D721Med (cell line): ENCODE data around the gene VPS45.

ENCODE experiments used
- DNase-seq: peaks from one replicate; pipeline ENCODE4 v3.0.0; 2011; ENCODE audit warnings: low spot score; ENCODE audit not compliant: insufficient read length
- FAIRE-seq: peaks from 2 replicates; lab custom pipeline; 2011; peaks lifted over from hg19 to GRCh38; lab: Jason Lieb, UNC
- TF ChIP-seq, protein P1 (sequence below): IDR thresholded peaks from 2 replicates; pipeline ENCODE4 v1.5.1; 2012; ENCODE audit warnings: mild to moderate bottlenecking, control low read depth; ENCODE audit not compliant: insufficient read depth; ENCODE audit errors: missing control alignments

The VPS45 gene

DNA sequence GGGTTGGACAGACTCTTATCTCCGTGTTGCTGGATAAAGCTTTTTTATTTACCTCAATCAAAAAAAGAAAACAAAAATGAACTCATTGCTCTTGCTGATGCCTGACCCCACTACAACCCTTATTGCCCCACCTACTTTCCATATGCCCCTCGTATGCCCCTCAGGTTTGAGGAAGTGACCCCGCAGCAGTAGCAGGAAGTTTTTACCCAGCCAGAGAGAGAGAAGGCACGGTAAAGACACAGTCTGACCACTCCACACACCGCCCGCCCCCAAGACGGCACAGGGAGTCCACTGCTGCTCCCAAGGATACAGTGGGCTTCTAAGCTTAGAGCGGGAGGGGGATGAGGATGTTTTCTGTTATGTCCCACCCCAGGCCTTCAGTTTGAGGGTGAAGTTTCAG, 92.0 kb downstream of the VPS45 start:
- TF ChIP-seq, protein P1, sequence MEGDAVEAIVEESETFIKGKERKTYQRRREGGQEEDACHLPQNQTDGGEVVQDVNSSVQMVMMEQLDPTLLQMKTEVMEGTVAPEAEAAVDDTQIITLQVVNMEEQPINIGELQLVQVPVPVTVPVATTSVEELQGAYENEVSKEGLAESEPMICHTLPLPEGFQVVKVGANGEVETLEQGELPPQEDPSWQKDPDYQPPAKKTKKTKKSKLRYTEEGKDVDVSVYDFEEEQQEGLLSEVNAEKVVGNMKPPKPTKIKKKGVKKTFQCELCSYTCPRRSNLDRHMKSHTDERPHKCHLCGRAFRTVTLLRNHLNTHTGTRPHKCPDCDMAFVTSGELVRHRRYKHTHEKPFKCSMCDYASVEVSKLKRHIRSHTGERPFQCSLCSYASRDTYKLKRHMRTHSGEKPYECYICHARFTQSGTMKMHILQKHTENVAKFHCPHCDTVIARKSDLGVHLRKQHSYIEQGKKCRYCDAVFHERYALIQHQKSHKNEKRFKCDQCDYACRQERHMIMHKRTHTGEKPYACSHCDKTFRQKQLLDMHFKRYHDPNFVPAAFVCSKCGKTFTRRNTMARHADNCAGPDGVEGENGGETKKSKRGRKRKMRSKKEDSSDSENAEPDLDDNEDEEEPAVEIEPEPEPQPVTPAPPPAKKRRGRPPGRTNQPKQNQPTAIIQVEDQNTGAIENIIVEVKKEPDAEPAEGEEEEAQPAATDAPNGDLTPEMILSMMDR: no peak

DNA sequence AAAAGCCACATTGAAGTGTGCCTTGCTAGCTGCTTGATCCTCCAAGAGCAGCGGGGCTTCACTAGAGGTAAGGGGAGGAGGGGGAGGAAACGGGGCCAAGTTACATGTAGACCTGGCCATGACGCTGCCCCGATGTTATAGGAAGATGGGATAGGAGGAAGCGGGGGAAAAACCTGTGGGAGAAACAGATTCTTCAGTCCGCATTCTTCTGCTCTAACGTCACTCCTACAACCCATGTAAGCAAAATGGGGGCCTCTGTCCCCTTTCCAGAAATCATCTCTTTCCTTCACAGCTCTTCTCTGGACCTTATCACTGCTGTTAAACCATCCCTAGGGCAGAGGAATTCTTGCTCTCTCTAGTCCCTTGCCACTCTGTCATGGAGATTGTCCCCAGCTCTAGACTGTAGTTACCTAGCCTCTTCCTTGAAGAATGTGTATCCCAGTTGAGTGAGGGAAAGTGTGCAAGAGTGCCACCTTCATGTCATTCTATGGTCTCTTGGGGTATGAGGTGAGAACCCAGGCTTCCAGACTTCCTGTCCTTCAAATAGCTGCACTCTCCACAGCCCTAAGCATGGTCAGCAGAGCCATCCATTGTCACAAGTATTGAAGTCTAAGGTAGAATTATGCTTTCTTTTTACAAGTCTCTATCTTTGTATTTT, 93.5 kb downstream of the VPS45 start:
- TF ChIP-seq, protein P1: no peak
- DNase-seq (no peak), FAIRE-seq (no peak)

More for the DNA sequence above, 92.0 kb downstream of the VPS45 start:
- FAIRE-seq (no peak), DNase-seq (no peak)

DNA sequence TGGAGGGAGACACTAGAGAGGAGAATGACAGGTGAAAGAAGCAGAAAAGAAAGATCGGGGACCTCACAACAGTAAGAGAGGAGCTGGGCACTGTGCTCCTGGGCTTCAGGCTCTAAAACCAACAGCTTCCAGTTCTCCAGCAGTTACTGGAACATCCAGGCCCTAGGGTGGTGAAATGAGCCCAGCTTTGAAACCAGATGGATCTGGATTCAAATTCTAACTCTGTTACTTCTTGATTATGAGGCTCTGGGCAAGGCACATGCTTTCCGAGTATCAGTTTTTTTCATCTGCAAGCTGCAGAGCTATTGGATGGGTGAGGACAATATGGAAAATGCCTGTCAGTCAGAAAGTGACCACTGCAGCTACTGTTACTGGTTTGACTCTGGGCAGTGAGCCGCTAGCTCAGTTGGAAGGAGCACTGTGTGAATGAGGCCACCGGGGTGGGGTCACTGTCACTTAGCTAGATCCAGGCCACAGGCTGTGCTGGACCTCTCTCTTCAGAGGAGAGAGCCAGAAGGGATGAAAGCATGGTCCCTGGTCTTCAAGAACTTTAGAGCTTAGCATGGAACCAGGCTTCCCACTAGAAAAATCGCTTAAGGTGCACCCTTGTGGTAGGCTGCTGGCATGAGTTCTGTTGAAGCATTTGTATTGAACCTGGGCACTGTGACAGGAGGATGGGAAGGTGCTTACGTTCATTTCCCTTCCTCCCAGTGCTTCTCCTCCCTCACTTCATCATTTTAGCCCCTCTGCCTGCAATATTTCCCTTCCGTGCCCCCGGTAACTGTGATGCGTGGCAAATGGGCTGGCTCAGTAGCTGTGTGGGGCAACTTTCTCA, 94.4 kb downstream of the VPS45 start:
- DNase-seq (no peak), FAIRE-seq (no peak)
- TF ChIP-seq, protein P1: no peak

DNA sequence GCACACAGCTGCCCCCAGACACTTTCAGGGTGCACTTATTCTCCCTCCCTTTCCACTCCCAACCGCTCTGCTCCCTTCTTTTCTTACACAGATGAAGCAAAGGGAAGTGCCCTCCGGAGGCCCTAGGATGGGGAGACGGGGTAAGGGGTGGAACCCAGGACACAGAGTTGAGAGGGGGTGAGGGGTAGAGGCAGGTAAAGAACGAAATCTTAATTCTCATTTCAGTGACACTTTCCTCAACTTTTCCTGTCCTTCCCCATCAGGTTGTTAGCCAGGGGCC, 94.9 kb downstream of the VPS45 start:
- TF ChIP-seq, protein P1: no peak
- FAIRE-seq (no peak), DNase-seq (no peak)

DNA sequence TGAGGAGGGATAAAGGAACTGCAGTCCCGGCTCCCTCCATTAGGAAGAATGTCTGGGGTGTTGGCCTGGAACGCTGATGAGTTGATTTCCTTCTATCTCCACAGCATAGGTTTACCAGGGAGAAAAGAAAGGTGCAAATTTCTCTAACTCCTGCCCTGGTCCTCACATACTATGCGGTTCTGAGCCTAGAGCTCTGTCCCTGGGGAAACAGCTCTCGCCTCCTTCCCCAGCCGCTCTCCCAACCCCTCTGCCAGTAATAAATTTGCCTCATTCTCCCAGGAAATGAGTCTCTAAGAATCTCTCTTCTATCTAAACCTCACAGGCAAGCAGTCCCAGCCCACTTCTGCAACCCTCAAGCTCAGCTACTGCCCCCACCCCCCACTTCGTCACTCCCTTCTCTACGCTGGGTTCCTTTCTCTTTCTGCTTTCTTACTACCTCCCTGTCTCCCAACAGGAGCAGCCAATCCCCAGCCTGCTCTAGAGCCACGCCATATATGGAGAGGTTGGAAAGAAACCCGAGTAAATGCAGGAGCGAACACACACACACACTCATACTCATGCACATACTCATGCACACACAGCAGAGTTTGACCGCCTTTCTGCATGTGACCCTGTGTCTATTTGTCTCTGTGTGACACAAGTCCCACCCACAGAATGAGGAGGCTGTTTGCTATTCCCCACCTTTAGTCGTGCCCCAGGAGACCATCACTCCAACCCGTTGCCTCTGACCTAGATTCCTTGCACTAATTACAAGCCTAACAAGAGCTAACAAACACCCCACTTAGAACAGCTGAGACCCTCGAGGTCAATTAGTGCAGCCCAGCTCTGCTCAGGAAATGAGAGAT, 95.5 kb downstream of the VPS45 start:
- FAIRE-seq: no peak
- DNase-seq: no peak
- TF ChIP-seq, protein P1: no peak

DNA sequence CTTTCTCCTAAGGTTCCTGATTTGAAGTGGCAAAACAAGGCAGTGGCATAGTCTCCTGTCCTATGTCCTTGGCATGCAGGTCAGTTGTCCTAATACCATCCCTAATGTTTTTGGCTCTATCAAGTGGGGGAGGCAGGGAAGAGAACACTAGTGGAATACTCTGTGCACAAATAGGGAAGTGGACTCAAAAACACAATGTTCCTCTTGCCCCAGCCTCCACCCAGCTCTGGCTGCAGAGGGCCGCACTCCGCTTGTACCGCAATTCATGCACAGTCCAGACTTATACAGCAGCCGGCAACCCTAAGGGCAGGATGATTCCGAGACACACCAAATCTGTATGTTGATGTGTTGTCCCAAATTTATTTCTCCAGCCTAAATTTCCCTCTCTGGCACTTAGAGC, 96.6 kb downstream of the VPS45 start:
- TF ChIP-seq, protein P1: no peak
- no peak for FAIRE-seq
- DNase-seq: no peak

DNA sequence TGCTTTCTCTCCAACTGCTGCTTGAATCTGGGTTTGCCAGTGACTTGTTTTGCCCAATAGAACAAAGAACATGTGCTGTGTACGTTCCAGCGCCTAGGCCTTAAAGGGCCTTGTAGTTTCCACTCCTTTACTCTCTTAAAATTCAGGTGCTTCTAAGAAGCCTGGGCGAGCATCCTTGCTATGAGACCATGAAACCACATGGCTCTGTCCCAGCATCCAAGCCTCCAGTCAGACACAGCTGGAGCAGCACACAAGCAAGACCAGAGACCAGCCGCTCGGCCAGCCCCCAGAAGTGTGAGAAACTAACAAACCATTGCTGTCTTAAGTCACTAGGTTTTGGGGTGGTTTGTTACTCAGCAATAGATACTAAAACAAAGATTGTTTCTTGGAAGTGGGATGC, 97.2 kb downstream of the VPS45 start:
- no peak for DNase-seq
- TF ChIP-seq, protein P1: no peak
- no peak for FAIRE-seq
